Keratinocyte (primary cell): Measurements from ENCODE around the gene ASF1A. TPM values are rescaled to one million over a fixed set of nuclear protein-coding genes. Genes with fewer than 3 reads are reported as not detected.

Experiments
- DNase-seq: peaks from one replicate; pipeline ENCODE4 v3.0.0-alpha.2; 2011; ENCODE audit warnings: low read depth, missing footprints, low spot score
- FAIRE-seq: peaks from 2 replicates; lab custom pipeline; 2011; peaks lifted over from hg19 to GRCh38; lab: Jason Lieb, UNC
- H2AFZ ChIP-seq: 2 replicates; pipeline ENCODE4 v1.6.0; 2012; ENCODE audit warnings: low read length, control low read depth, inconsistent platforms; ENCODE audit not compliant: control insufficient read depth
- H3K27ac ChIP-seq: 2 replicates; pipeline ENCODE4 v1.5.1; 2011; ENCODE audit warnings: low read length; ENCODE audit not compliant: control insufficient read depth, insufficient read depth
- H3K27me3 ChIP-seq: 3 replicates; pipeline ENCODE4 v1.6.0; 2011; ENCODE audit warnings: low read length; ENCODE audit not compliant: control insufficient read depth, insufficient read depth; ENCODE audit errors: extremely low read depth
- H3K36me3 ChIP-seq, 2 experiments: 2 replicates in 1 of 2; 3 replicates in 1 of 2; pipeline ENCODE4 v1.5.1; 2011; ENCODE audit warnings: low read length in 2 of 2, mild to moderate bottlenecking in 1 of 2; ENCODE audit not compliant: control insufficient read depth in 2 of 2, insufficient read depth in 2 of 2; ENCODE audit errors: extremely low read depth in 1 of 2
- H3K4me1 ChIP-seq: 3 replicates; pipeline ENCODE4 v1.5.1; 2011; ENCODE audit warnings: low read length; ENCODE audit not compliant: control insufficient read depth, insufficient read depth; ENCODE audit errors: extremely low read depth
- H3K4me2 ChIP-seq: 3 replicates; pipeline ENCODE4 v1.6.0; 2011; ENCODE audit warnings: low read depth, low read length; ENCODE audit not compliant: control insufficient read depth, insufficient read depth; ENCODE audit errors: extremely low read depth
- H3K4me3 ChIP-seq, 3 experiments: fragments of 200-600 bp in 1 of 3; sonication (generic) in 1 of 3; 2 replicates in 2 of 3; 3 replicates in 1 of 3; pipeline ENCODE4 v1.5.1; 2011 to 2016; ENCODE audit warnings: low read length in 3 of 3, mild to moderate bottlenecking in 3 of 3, control low read depth in 2 of 3, inconsistent platforms in 1 of 3, low read depth in 1 of 3, mixed read lengths in 1 of 3, mixed run types in 1 of 3, moderate library complexity in 1 of 3; ENCODE audit not compliant: control insufficient read depth in 2 of 3, insufficient read depth in 2 of 3; ENCODE audit errors: extremely low read depth in 1 of 3
- H3K79me2 ChIP-seq: 2 replicates; pipeline ENCODE4 v1.6.0; 2012; ENCODE audit warnings: low read length; ENCODE audit not compliant: control insufficient read depth, insufficient read depth
- H3K9ac ChIP-seq: 3 replicates; pipeline ENCODE4 v1.6.0; 2011; ENCODE audit warnings: low read length; ENCODE audit not compliant: control insufficient read depth, insufficient read depth; ENCODE audit errors: extremely low read depth
- H3K9me1 ChIP-seq: 3 replicates; pipeline ENCODE4 v1.6.0; 2011; ENCODE audit warnings: low read length; ENCODE audit not compliant: control insufficient read depth, insufficient read depth; ENCODE audit errors: extremely low read depth
- H3K9me3 ChIP-seq: 2 replicates; pipeline ENCODE4 v1.5.1; 2012; ENCODE audit warnings: low read depth, low read length; ENCODE audit not compliant: control insufficient read depth
- H4K20me1 ChIP-seq: 3 replicates; pipeline ENCODE4 v1.6.0; 2011; ENCODE audit warnings: low read length; ENCODE audit not compliant: control insufficient read depth, insufficient read depth; ENCODE audit errors: extremely low read depth
- EZH2 ChIP-seq: IDR thresholded peaks from one replicate; pipeline ENCODE4 v1.6.1; 2012; ENCODE audit warnings: inconsistent platforms, mild to moderate bottlenecking, low read length, moderate library complexity
- dilution Hi-C: fragments of 300-500 bp; cut with MboI; formaldehyde crosslinking; loops from one replicate; pipeline ENCODE4 v1.7.0; 2020; ENCODE audit warnings: low sequenced_read_pairs; ENCODE audit not compliant: extremely low pct_ligation_motif_present
- polyA plus RNA-seq, 5 experiments: library from polyadenylated mRNA; depleted of rRNA in 3 of 5; stranded (reverse) in 3 of 5; stranded (forward) in 1 of 5; unstranded in 1 of 5; fragments of >200 nt; gene quantifications; 1 replicate in 1 of 5; 2 replicates in 3 of 5; 3 replicates in 1 of 5; pipeline versions ENCODE4 v1.2.1 to v1.2.3, GENCODE V29; 2011 to 2012; ENCODE audit warnings: missing spikeins in 2 of 5, low read depth in 1 of 5, low replicate concordance in 1 of 5
- TF ChIP-seq, protein P1 (sequence below), 3 experiments: IDR thresholded peaks in 1 of 3; conservative IDR thresholded peaks in 1 of 3; optimal IDR thresholded peaks in 1 of 3; 2 replicates in 2 of 3; 3 replicates in 1 of 3; pipeline versions ENCODE3 to v1.5.1; 2011; ENCODE audit warnings: low read length in 3 of 3, mild to moderate bottlenecking in 3 of 3, moderate library complexity in 2 of 3, control low read depth in 1 of 3, inconsistent platforms in 1 of 3; ENCODE audit not compliant: insufficient read depth in 2 of 3; ENCODE audit errors: extremely low read depth in 1 of 3

ASF1A gene
- polyA plus RNA-seq, 1 donor (not counting 4 experiments of a cell fraction or from before 2014, with no cell fraction given) = 19.9 TPM

DNA sequence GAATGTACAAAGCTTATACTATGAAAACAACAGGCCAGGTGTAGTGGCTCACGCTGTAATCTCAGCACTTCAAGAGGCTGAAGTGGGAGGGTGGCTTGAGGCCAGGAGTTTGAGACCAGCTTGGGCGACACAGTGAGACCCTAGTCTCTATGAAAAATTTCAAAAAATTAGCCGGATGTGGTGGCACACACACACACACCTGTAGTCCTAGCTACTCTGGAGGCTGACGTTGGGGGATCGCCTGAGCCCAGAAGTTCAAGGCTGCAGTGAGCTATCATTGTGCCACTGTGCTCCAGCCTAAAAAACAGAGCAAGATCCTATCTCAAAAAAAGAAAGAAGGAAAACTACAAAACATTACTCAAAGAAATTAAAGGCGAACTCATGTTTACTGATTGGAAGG is 7.3 kb upstream of the ASF1A start:
- H3K27me3 ChIP-seq = no peaks in the 10 kb centered on the region
- no peak overlapping the region for H2AFZ ChIP-seq
- H3K79me2 ChIP-seq = peaks cover 17% of the 10 kb centered on the region
- no peak for FAIRE-seq
- dilution Hi-C loops = no loop called here
- TF ChIP-seq EZH2 = no peak
- TF ChIP-seq, protein P1, sequence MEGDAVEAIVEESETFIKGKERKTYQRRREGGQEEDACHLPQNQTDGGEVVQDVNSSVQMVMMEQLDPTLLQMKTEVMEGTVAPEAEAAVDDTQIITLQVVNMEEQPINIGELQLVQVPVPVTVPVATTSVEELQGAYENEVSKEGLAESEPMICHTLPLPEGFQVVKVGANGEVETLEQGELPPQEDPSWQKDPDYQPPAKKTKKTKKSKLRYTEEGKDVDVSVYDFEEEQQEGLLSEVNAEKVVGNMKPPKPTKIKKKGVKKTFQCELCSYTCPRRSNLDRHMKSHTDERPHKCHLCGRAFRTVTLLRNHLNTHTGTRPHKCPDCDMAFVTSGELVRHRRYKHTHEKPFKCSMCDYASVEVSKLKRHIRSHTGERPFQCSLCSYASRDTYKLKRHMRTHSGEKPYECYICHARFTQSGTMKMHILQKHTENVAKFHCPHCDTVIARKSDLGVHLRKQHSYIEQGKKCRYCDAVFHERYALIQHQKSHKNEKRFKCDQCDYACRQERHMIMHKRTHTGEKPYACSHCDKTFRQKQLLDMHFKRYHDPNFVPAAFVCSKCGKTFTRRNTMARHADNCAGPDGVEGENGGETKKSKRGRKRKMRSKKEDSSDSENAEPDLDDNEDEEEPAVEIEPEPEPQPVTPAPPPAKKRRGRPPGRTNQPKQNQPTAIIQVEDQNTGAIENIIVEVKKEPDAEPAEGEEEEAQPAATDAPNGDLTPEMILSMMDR (optimal IDR thresholded peaks at IDR 0.05 in 1 of 3, IDR thresholded peaks at IDR 0.05 in 1 of 3, conservative IDR thresholded peaks at IDR 0.05 in 1 of 3; ENCODE audit: extremely low read depth in 1 of 3, insufficient read depth in 2 of 3, low read length in 3 of 3) = no peak
- H3K9me3 ChIP-seq = no peaks in the 10 kb centered on the region
- H3K4me3 ChIP-seq = no peak overlapping the region
- H3K4me2 ChIP-seq = no peak overlapping the region
- H3K9ac ChIP-seq = no peak overlapping the region
- DNase-seq = no peak
- H3K27ac ChIP-seq = no peak overlapping the region
- no peaks in the 10 kb centered on the region for H4K20me1 ChIP-seq
- no peaks in the 10 kb centered on the region for H3K9me1 ChIP-seq
- no peaks in the 10 kb centered on the region for H3K36me3 ChIP-seq
- peaks cover 11% of the 10 kb centered on the region for H3K4me1 ChIP-seq

DNA sequence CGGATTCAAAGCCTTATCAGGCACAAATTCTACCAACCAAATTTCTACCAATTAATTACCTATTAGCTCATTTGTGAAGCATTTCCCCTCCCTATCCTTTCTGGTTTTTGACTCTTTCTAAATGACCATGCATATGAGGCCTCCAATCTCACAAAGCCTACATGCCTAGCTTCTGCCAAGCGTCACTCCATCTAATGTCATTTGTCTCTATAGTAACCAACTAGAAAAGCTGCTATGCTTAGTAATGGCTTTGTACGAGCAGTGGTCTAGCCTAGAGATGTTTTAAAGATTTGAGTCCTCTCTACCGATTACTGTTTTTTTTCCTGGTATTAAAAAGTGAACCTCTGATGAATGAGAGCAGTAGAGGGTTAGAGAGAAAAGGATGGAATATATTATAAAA is 4.8 kb upstream of the ASF1A start:
- Histone ChIP-seq H3K4me3 (no peak overlapping the region), H3K4me1 (peaks cover 18% of the 10 kb centered on the region), H3K9me1 (no peaks in the 10 kb centered on the region), H2AFZ (no peak overlapping the region), H3K27me3 (no peaks in the 10 kb centered on the region), H3K36me3 (no peaks in the 10 kb centered on the region), H3K79me2 (peaks cover 21% of the 10 kb centered on the region), H3K9me3 (no peaks in the 10 kb centered on the region), H3K4me2 (no peak overlapping the region), H3K9ac (no peak overlapping the region), H3K27ac (no peak overlapping the region), H4K20me1 (no peaks in the 10 kb centered on the region)
- TF ChIP-seq EZH2 = no peak
- TF ChIP-seq, protein P1 (optimal IDR thresholded peaks at IDR 0.05 in 1 of 3, IDR thresholded peaks at IDR 0.05 in 1 of 3, conservative IDR thresholded peaks at IDR 0.05 in 1 of 3; ENCODE audit: extremely low read depth in 1 of 3, insufficient read depth in 2 of 3, low read length in 3 of 3) = no peak
- dilution Hi-C loops = no loop called here
- FAIRE-seq (no peak), DNase-seq (no peak)
